ENCODE measurements around the gene CD84.

Gene CD84

GRCh38 chr1:160546942-160547341 lies 32.4 kb downstream of the CD84 start:
- no peaks in the 10 kb centered on the region for H4K20me1 ChIP-seq (ENCODE audit: control insufficient read depth, insufficient read depth, low read depth, low read length)
- no peaks in the 10 kb centered on the region for H3K9me3 ChIP-seq (ENCODE audit: control insufficient read depth, insufficient read depth, low read length)
- no peaks in the 10 kb centered on the region for H3K27me3 ChIP-seq (ENCODE audit: control insufficient read depth, low read length)
- H3K4me3 ChIP-seq (ENCODE audit: low read length), result no peak overlapping the region
- no peak overlapping the region for H3K27ac ChIP-seq (ENCODE audit: low read depth, low read length)
- no peaks in the 10 kb centered on the region for H3K79me2 ChIP-seq (ENCODE audit: control insufficient read depth, low read length)
- no peak for TF ChIP-seq EZH2phosphoT487 (IDR thresholded peaks at IDR 0.05; ENCODE audit: borderline replicate concordance, low read length)
- TF ChIP-seq, protein P1, sequence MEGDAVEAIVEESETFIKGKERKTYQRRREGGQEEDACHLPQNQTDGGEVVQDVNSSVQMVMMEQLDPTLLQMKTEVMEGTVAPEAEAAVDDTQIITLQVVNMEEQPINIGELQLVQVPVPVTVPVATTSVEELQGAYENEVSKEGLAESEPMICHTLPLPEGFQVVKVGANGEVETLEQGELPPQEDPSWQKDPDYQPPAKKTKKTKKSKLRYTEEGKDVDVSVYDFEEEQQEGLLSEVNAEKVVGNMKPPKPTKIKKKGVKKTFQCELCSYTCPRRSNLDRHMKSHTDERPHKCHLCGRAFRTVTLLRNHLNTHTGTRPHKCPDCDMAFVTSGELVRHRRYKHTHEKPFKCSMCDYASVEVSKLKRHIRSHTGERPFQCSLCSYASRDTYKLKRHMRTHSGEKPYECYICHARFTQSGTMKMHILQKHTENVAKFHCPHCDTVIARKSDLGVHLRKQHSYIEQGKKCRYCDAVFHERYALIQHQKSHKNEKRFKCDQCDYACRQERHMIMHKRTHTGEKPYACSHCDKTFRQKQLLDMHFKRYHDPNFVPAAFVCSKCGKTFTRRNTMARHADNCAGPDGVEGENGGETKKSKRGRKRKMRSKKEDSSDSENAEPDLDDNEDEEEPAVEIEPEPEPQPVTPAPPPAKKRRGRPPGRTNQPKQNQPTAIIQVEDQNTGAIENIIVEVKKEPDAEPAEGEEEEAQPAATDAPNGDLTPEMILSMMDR (IDR thresholded peaks at IDR 0.05; ENCODE audit: low read depth, low read length, poor library complexity, severe bottlenecking), result no peak
- H3F3A ChIP-seq (ENCODE audit: control insufficient read depth, insufficient read depth), result peaks cover 3% of the 10 kb centered on the region; the same call in 1 of the 2 replicates
- H3K9me2 ChIP-seq (replicated peaks; ENCODE audit: control insufficient read depth, low read length), result no peaks in the 10 kb centered on the region
- peaks cover 53% of the 10 kb centered on the region for H3K36me3 ChIP-seq (ENCODE audit: control insufficient read depth, low read length)
- no peak overlapping the region for H3K4me2 ChIP-seq (ENCODE audit: low read length)
- H3K4me1 ChIP-seq (ENCODE audit: control insufficient read depth, low read length), result peaks cover 67% of the 10 kb centered on the region

- Histone ChIP-seq H3F3A (ENCODE audit: control insufficient read depth, insufficient read depth) (peaks cover 3% of the 10 kb centered on the region; the same call in 1 of the 2 replicates), H3K36me3 (ENCODE audit: control insufficient read depth, low read length) (peaks cover 30% of the 10 kb centered on the region), H3K4me1 (ENCODE audit: control insufficient read depth, low read length) (peaks cover 80% of the 10 kb centered on the region), H3K27ac (ENCODE audit: low read depth, low read length) (no peak overlapping the region), H4K20me1 (ENCODE audit: control insufficient read depth, insufficient read depth, low read depth, low read length) (no peaks in the 10 kb centered on the region), H3K4me3 (ENCODE audit: low read length) (no peak overlapping the region), H3K79me2 (ENCODE audit: control insufficient read depth, low read length) (no peaks in the 10 kb centered on the region), H3K27me3 (ENCODE audit: control insufficient read depth, low read length) (no peaks in the 10 kb centered on the region), H3K9me3 (ENCODE audit: control insufficient read depth, insufficient read depth, low read length) (no peaks in the 10 kb centered on the region), H3K4me2 (ENCODE audit: low read length) (no peak overlapping the region), H3K9me2 (replicated peaks; ENCODE audit: control insufficient read depth, low read length) (no peaks in the 10 kb centered on the region)
- TF ChIP-seq EZH2phosphoT487 (IDR thresholded peaks at IDR 0.05; ENCODE audit: borderline replicate concordance, low read length), result no peak
- TF ChIP-seq, protein P1 (IDR thresholded peaks at IDR 0.05; ENCODE audit: low read depth, low read length, poor library complexity, severe bottlenecking), result peak; percentile 81
Observed at GRCh38 chr1:160544647-160545046, 34.6 kb downstream of the CD84 start.

DNA sequence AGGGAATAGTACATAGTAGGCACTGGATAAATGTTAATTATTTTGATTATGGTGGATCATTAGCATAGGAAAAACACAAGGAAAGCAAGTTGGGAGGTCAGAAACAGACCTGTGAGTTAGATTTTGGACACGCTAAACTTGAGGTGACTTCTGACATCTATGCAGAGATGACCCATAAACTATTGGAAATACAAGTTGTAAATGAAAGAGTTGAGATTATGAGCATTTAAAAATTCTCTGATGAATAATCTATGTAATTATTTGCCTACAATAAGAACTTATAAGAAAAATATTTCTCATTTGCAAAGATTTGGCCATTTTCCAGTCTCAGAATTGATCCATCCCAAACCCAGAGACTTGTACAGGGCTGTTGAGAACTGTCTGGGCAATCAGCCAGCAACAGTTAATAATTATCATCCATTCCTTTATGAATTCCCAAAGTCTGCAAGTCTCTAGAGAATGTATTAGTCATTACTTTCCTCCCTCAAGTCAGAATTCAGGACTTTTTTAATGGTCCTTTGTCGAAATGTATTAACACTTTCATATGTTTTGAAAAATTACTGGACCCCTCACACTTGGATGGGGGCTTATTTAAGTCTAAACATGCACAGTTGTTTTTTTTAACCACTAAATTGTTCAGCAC lies 36.9 kb downstream of the CD84 start:
- H4K20me1 ChIP-seq (ENCODE audit: control insufficient read depth, insufficient read depth, low read depth, low read length), result no peaks in the 10 kb centered on the region
- peaks cover 3% of the 10 kb centered on the region; the same call in 1 of the 2 replicates for H3F3A ChIP-seq (ENCODE audit: control insufficient read depth, insufficient read depth)

More for the DNA sequence above, 36.9 kb downstream of the CD84 start:
- Histone ChIP-seq H3K9me3 (ENCODE audit: control insufficient read depth, insufficient read depth, low read length) (no peaks in the 10 kb centered on the region), H3K27ac (ENCODE audit: low read depth, low read length) (no peak overlapping the region), H3K4me3 (ENCODE audit: low read length) (no peak overlapping the region), H3K79me2 (ENCODE audit: control insufficient read depth, low read length) (no peaks in the 10 kb centered on the region), H3K36me3 (ENCODE audit: control insufficient read depth, low read length) (peaks cover 12% of the 10 kb centered on the region), H3K4me2 (ENCODE audit: low read length) (no peak overlapping the region), H3K9me2 (replicated peaks; ENCODE audit: control insufficient read depth, low read length) (no peaks in the 10 kb centered on the region), H3K27me3 (ENCODE audit: control insufficient read depth, low read length) (no peaks in the 10 kb centered on the region), H3K4me1 (ENCODE audit: control insufficient read depth, low read length) (peaks cover 74% of the 10 kb centered on the region)
- TF ChIP-seq EZH2phosphoT487 (IDR thresholded peaks at IDR 0.05; ENCODE audit: borderline replicate concordance, low read length), result no peak
- TF ChIP-seq, protein P1 (IDR thresholded peaks at IDR 0.05; ENCODE audit: low read depth, low read length, poor library complexity, severe bottlenecking), result no peak

All from DOHH2 (cell line).